Measurements from ENCODE around the gene SYNM.
"Not testable (repeated sequence)": the region's sequence is repeated elsewhere in the genome, so short reads cannot be mapped to it uniquely, and the experiment has no call there.

The SYNM gene

GRCh38 chr15:99105514-99106341 lies 848 bp downstream of the SYNM start:
- no peak for DNase-seq (ENCODE audit: low read depth in 1 of 2, low spot score in 1 of 2)

GRCh38 chr15:99106417-99107220 lies 1.7 kb downstream of the SYNM start:
- no peak for DNase-seq (ENCODE audit: low read depth in 1 of 2, low spot score in 1 of 2)

- DNase-seq (ENCODE audit: low read depth in 1 of 2, low spot score in 1 of 2), result no peak
These were observed 4.1 kb downstream of the SYNM start for GRCh38 chr15:99108993-99109392.

- DNase-seq (ENCODE audit: low read depth in 1 of 2, low spot score in 1 of 2), result no peak
These were observed 4.7 kb downstream of the SYNM start for GRCh38 chr15:99109555-99110021.

- no peak for DNase-seq (ENCODE audit: low read depth in 1 of 2, low spot score in 1 of 2)
These were observed 5.2 kb downstream of the SYNM start for GRCh38 chr15:99110093-99110492.

GRCh38 chr15:99110581-99111320 lies 5.9 kb downstream of the SYNM start:
- no peak for DNase-seq (ENCODE audit: low read depth in 1 of 2, low spot score in 1 of 2)

GRCh38 chr15:99111641-99112040 lies 6.8 kb downstream of the SYNM start:
- not testable (repeated sequence) for DNase-seq (ENCODE audit: low read depth in 1 of 2, low spot score in 1 of 2)

- no peak for DNase-seq (ENCODE audit: low read depth in 1 of 2, low spot score in 1 of 2)
These were observed 8.8 kb downstream of the SYNM start for GRCh38 chr15:99113547-99114271.

- no peak for DNase-seq (ENCODE audit: low read depth in 1 of 2, low spot score in 1 of 2)
These were observed 9.8 kb downstream of the SYNM start for GRCh38 chr15:99114511-99115299.

GRCh38 chr15:99115300-99116215 lies 10.7 kb downstream of the SYNM start:
- DNase-seq (ENCODE audit: low read depth in 1 of 2, low spot score in 1 of 2), result no peak

GRCh38 chr15:99117111-99117510 lies 12.2 kb downstream of the SYNM start:
- DNase-seq (ENCODE audit: low read depth in 1 of 2, low spot score in 1 of 2), result no peak

GRCh38 chr15:99117563-99118257 lies 12.8 kb downstream of the SYNM start:
- DNase-seq (ENCODE audit: low read depth in 1 of 2, low spot score in 1 of 2), result no peak

- DNase-seq (ENCODE audit: low read depth in 1 of 2, low spot score in 1 of 2), result no peak
These were observed 13.4 kb downstream of the SYNM start for GRCh38 chr15:99118258-99118632.

GRCh38 chr15:99118801-99119546 lies 14.1 kb downstream of the SYNM start:
- no peak for DNase-seq (ENCODE audit: low read depth in 1 of 2, low spot score in 1 of 2)

- no peak for DNase-seq (ENCODE audit: low read depth in 1 of 2, low spot score in 1 of 2)
These were observed 15.3 kb downstream of the SYNM start for GRCh38 chr15:99120050-99120777.

GRCh38 chr15:99121207-99121606 lies 16.3 kb downstream of the SYNM start:
- no peak for DNase-seq (ENCODE audit: low read depth in 1 of 2, low spot score in 1 of 2)

Measured in stimulated activated CD4-positive, alpha-beta T cell treated with anti-CD3 and anti-CD28 coated beads, Interleukin-15, amount 100 ng/mL, for 1 hour (primary cell).